H9 (cell line): ENCODE measurements around the gene HEXIM1. TPM values are rescaled to one million over a fixed set of nuclear protein-coding genes. Genes with fewer than 3 reads are reported as not detected.

Experiments used
- DNase-seq: peaks from one replicate; pipeline ENCODE4 v3.0.0-alpha.2; 2017
- H2AFZ ChIP-seq: one replicate; pipeline ENCODE4 v1.6.1; 2013; ENCODE audit warnings: mild to moderate bottlenecking, low read length, control low read depth, moderate library complexity
- H2AK5ac ChIP-seq: 2 replicates; pipeline ENCODE4 v1.6.1; 2013; ENCODE audit warnings: low read length, control low read depth, mixed read lengths; ENCODE audit not compliant: insufficient read length
- H2BK120ac ChIP-seq: one replicate; pipeline ENCODE4 v1.6.1; 2013; ENCODE audit warnings: low read depth, mild to moderate bottlenecking, low read length, control low read depth, inconsistent platforms; ENCODE audit not compliant: poor library complexity, severe bottlenecking
- H2BK12ac ChIP-seq: 2 replicates; pipeline ENCODE4 v1.6.1; 2013; ENCODE audit warnings: low read length, control low read depth, mixed read lengths, low read depth; ENCODE audit not compliant: insufficient read length
- H2BK15ac ChIP-seq: 2 replicates; pipeline ENCODE4 v1.6.1; 2013; ENCODE audit warnings: low read depth, low read length, control low read depth
- H2BK20ac ChIP-seq: one replicate; pipeline ENCODE4 v1.6.1; 2013; ENCODE audit warnings: low read depth, mild to moderate bottlenecking, low read length, control low read depth, inconsistent platforms; ENCODE audit not compliant: poor library complexity, severe bottlenecking
- H2BK5ac ChIP-seq: 2 replicates; pipeline ENCODE4 v1.6.1; 2013; ENCODE audit warnings: low read length, control low read depth, mixed read lengths; ENCODE audit not compliant: insufficient read length
- H3K14ac ChIP-seq: 2 replicates; pipeline ENCODE4 v1.6.1; 2013; ENCODE audit warnings: low read length, control low read depth; ENCODE audit not compliant: insufficient read depth
- H3K18ac ChIP-seq: 2 replicates; pipeline ENCODE4 v1.6.1; 2013; ENCODE audit warnings: low read depth, mild to moderate bottlenecking, mixed read lengths, low read length, control low read depth; ENCODE audit not compliant: insufficient read length
- H3K23ac ChIP-seq: 2 replicates; pipeline ENCODE4 v1.6.1; 2013; ENCODE audit warnings: low read length, control low read depth, mixed read lengths, low read depth; ENCODE audit not compliant: insufficient read length
- H3K23me2 ChIP-seq: 2 replicates; pipeline ENCODE4 v1.6.1; 2013; ENCODE audit warnings: low read depth, mild to moderate bottlenecking, mixed read lengths, low read length, control low read depth; ENCODE audit not compliant: insufficient read length, poor library complexity, severe bottlenecking
- H3K27ac ChIP-seq: 2 replicates; pipeline ENCODE4 v1.5.1; 2013; ENCODE audit warnings: low read length, control low read depth, mixed read lengths, low read depth; ENCODE audit not compliant: insufficient read length
- H3K27me3 ChIP-seq: 2 replicates; pipeline ENCODE4 v1.6.1; 2013; ENCODE audit warnings: low read length, control low read depth, inconsistent platforms; ENCODE audit not compliant: insufficient read depth
- H3K4ac ChIP-seq: 2 replicates; pipeline ENCODE4 v1.6.1; 2013; ENCODE audit warnings: low read depth, mild to moderate bottlenecking, control low read depth, inconsistent platforms, low read length, moderate library complexity
- H3K4me1 ChIP-seq: 2 replicates; pipeline ENCODE4 v1.6.1; 2013; ENCODE audit warnings: low read length, control low read depth, inconsistent platforms; ENCODE audit not compliant: insufficient read depth
- H3K4me2 ChIP-seq: 2 replicates; pipeline ENCODE4 v1.6.1; 2013; ENCODE audit warnings: low read length, control low read depth, mixed read lengths; ENCODE audit not compliant: insufficient read length, insufficient read depth
- H3K56ac ChIP-seq: 2 replicates; pipeline ENCODE4 v1.6.1; 2013; ENCODE audit warnings: low read depth, mild to moderate bottlenecking, mixed read lengths, low read length, control low read depth; ENCODE audit not compliant: insufficient read length
- H3K79me1 ChIP-seq: 2 replicates; pipeline ENCODE4 v1.6.1; 2013; ENCODE audit warnings: low read depth, mild to moderate bottlenecking, moderate library complexity, low read length, control low read depth, inconsistent platforms; ENCODE audit not compliant: insufficient read depth, poor library complexity, severe bottlenecking
- H3K79me2 ChIP-seq: 2 replicates; pipeline ENCODE4 v1.6.1; 2013; ENCODE audit warnings: low read length, control low read depth, inconsistent platforms; ENCODE audit not compliant: insufficient read depth
- H3K9ac ChIP-seq: 2 replicates; pipeline ENCODE4 v1.6.1; 2013; ENCODE audit warnings: low read length, control low read depth, mixed read lengths; ENCODE audit not compliant: insufficient read length; ENCODE audit errors: extremely low read depth
- H3K9me3 ChIP-seq: one replicate; pipeline ENCODE4 v1.6.1; 2013; ENCODE audit warnings: low read depth, low read length, inconsistent platforms; ENCODE audit not compliant: control insufficient read depth
- H3T11ph ChIP-seq: one replicate; pipeline ENCODE4 v1.6.1; 2013; ENCODE audit warnings: mild to moderate bottlenecking, low read length, control low read depth, inconsistent platforms
- H4K20me1 ChIP-seq: one replicate; pipeline ENCODE4 v1.6.1; 2013; ENCODE audit not compliant: control insufficient read depth, insufficient read length, insufficient read depth
- H4K5ac ChIP-seq: 2 replicates; pipeline ENCODE4 v1.6.1; 2013; ENCODE audit warnings: low read depth, mild to moderate bottlenecking, mixed read lengths, low read length, control low read depth; ENCODE audit not compliant: insufficient read length
- H4K8ac ChIP-seq: replicated peaks from 2 replicates; pipeline ENCODE4 v1.6.1; 2013; ENCODE audit warnings: low read length, control low read depth, mixed read lengths, low read depth; ENCODE audit not compliant: insufficient read length
- H4K91ac ChIP-seq: 2 replicates; pipeline ENCODE4 v1.6.1; 2013; ENCODE audit warnings: low read depth, mild to moderate bottlenecking, moderate library complexity, mixed read lengths, low read length, control low read depth; ENCODE audit not compliant: insufficient read length
- H3K27ac Mint-ChIP-seq, 3 experiments: 2 replicates in 2 of 3; 3 replicates in 1 of 3; pipeline ENCODE4 v1.8.0; 2020 to 2021; ENCODE audit warnings: mixed read lengths in 3 of 3, mild to moderate bottlenecking in 1 of 3, moderate library complexity in 1 of 3
- H3K27me3 Mint-ChIP-seq: 2 replicates; pipeline ENCODE4 v1.8.0; 2021; ENCODE audit warnings: low read depth, mild to moderate bottlenecking, moderate library complexity, mixed read lengths
- H3K36me3 Mint-ChIP-seq, 3 experiments: 2 replicates in 2 of 3; 3 replicates in 1 of 3; pipeline ENCODE4 v1.8.0; 2020 to 2021; ENCODE audit warnings: low read depth in 3 of 3, mixed read lengths in 3 of 3; ENCODE audit not compliant: insufficient read depth in 1 of 3
- H3K4me1 Mint-ChIP-seq, 2 experiments: 2 replicates each; pipeline ENCODE4 v1.8.0; 2020; ENCODE audit warnings: mixed read lengths in 2 of 2
- H3K4me3 Mint-ChIP-seq, 2 experiments: 2 replicates in 1 of 2; 3 replicates in 1 of 2; pipeline ENCODE4 v1.8.0; 2020 to 2021; ENCODE audit warnings: mild to moderate bottlenecking in 2 of 2, mixed read lengths in 2 of 2, moderate library complexity in 1 of 2
- H3K9me3 Mint-ChIP-seq, 2 experiments: 2 replicates in 1 of 2; 3 replicates in 1 of 2; pipeline ENCODE4 v1.8.0; 2020; ENCODE audit warnings: mild to moderate bottlenecking in 2 of 2, mixed read lengths in 2 of 2, moderate library complexity in 1 of 2
- WGBS: extraction: QIAGEN DNeasy Blood & Tissue Kit; methylation state at CpG from one replicate; pipeline ENCODE4 v1.1.7; 2013; ENCODE audit warnings: missing lambda C conversion rate, low lambda C conversion rate, mixed read lengths; ENCODE audit not compliant: insufficient read length; ENCODE audit errors: extremely low coverage; 5-methylcytosine and 5-hydroxymethylcytosine counted together
- total RNA-seq: library from RNA; stranded (reverse); gene quantifications from 2 replicates; pipeline ENCODE4 v1.2.1, GENCODE V29; 2021
- TF ChIP-seq, protein P1 (sequence below): fragments of 200-600 bp; sonication (generic); conservative IDR thresholded peaks from 3 replicates; pipeline ENCODE4 v1.8.0; 2021; ENCODE audit warnings: antibody characterized with exemption, mild to moderate bottlenecking

Gene HEXIM1
- total RNA-seq, 1 experiment from 2014 or later = 32.4 TPM

DNA sequence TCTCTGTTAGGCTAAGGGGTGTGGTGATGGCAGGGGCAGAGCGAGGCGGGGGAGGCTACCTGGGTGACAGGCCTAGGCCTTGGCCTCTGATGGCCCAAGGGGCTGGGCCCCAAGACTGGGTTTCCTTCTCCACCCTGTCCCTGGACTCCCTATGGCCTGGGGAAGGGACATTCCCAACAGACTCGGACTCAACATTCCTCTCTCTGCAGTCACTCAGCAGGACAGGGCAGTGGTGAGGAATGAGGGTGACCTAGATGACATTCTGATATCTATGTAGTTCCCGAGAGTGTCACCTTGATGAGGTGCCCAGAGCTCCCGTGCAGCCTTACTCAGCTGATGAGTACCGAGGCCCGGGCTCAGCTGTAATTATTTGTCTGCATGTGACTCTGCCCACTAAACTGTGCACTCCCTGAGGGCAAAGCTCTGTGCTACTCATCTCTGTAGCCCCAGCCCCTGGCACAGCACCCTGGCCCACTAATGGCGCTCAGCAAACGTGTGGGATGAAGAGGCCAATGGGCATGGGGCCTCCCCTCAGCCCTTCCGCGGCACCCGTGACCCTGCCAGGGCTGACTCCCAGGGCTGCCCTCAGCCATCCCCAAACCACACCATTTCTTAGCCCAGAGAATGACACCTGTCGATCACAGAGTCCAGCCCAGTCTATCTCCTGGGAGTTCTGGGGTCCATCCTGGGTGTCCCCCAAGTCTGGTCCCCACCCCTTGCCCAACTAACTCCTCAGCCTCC lies 18.2 kb upstream of the HEXIM1 start:
- Histone ChIP-seq H4K91ac (no peak overlapping the region), H4K5ac (no peak overlapping the region), H3K9ac (no peak overlapping the region), H3T11ph (no peak overlapping the region), H2AFZ (no peak overlapping the region), H3K9me3 (no peaks in the 10 kb centered on the region), H3K14ac (no peak overlapping the region), H2AK5ac (no peak overlapping the region), H3K18ac (no peak overlapping the region), H2BK12ac (no peak overlapping the region), H3K79me1 (no peaks in the 10 kb centered on the region), H3K79me2 (no peaks in the 10 kb centered on the region), H3K23ac (no peak overlapping the region), H3K4me1 (no peaks in the 10 kb centered on the region; the same call in 1 of the 2 replicates), H3K4me2 (no peak overlapping the region), H2BK15ac (no peak overlapping the region), H2BK20ac (no peak overlapping the region), H4K8ac (no peak overlapping the region), H3K56ac (no peak overlapping the region), H4K20me1 (no peaks in the 10 kb centered on the region), H3K4ac (no peak overlapping the region), H2BK120ac (no peak overlapping the region), H2BK5ac (no peak overlapping the region), H3K27ac (no peak overlapping the region), H3K23me2 (peaks cover 7% of the 10 kb centered on the region), H3K27me3 (no peaks in the 10 kb centered on the region)
- Mint-ChIP-seq H3K27ac (no peak overlapping the region), H3K4me1 (peaks cover 30 to 33% of the 10 kb centered on the region in 2 experiments), H3K36me3 (no peaks in the 10 kb centered on the region; a peak in 1 of 7 replicates), H3K4me3 (peak overlapping the region in 1 of 2 experiments; percentile 41; a peak in 1 of 5 replicates), H3K9me3 (peaks cover 1 to 3% of the 10 kb centered on the region in 2 experiments; a peak in 4 of 5 replicates), H3K27me3 (no peaks in the 10 kb centered on the region; the same call in 1 of the 2 replicates)
- DNase-seq = no peak
- no CpG with 5 or more reads among the region's 13 CpGs for WGBS
- TF ChIP-seq, protein P1, sequence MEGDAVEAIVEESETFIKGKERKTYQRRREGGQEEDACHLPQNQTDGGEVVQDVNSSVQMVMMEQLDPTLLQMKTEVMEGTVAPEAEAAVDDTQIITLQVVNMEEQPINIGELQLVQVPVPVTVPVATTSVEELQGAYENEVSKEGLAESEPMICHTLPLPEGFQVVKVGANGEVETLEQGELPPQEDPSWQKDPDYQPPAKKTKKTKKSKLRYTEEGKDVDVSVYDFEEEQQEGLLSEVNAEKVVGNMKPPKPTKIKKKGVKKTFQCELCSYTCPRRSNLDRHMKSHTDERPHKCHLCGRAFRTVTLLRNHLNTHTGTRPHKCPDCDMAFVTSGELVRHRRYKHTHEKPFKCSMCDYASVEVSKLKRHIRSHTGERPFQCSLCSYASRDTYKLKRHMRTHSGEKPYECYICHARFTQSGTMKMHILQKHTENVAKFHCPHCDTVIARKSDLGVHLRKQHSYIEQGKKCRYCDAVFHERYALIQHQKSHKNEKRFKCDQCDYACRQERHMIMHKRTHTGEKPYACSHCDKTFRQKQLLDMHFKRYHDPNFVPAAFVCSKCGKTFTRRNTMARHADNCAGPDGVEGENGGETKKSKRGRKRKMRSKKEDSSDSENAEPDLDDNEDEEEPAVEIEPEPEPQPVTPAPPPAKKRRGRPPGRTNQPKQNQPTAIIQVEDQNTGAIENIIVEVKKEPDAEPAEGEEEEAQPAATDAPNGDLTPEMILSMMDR = no peak
